GM21737 (cell line): Measurements from ENCODE around the gene TMEM150C.

ENCODE experiments used
- ATAC-seq: cut with Tn5 transposase; IDR thresholded peaks from one replicate; pipeline ENCODE4 v1.9.1; 2021; ENCODE audit warnings: mild to moderate bottlenecking, moderate library complexity; ENCODE audit not compliant: unreplicated experiment

The TMEM150C gene

DNA sequence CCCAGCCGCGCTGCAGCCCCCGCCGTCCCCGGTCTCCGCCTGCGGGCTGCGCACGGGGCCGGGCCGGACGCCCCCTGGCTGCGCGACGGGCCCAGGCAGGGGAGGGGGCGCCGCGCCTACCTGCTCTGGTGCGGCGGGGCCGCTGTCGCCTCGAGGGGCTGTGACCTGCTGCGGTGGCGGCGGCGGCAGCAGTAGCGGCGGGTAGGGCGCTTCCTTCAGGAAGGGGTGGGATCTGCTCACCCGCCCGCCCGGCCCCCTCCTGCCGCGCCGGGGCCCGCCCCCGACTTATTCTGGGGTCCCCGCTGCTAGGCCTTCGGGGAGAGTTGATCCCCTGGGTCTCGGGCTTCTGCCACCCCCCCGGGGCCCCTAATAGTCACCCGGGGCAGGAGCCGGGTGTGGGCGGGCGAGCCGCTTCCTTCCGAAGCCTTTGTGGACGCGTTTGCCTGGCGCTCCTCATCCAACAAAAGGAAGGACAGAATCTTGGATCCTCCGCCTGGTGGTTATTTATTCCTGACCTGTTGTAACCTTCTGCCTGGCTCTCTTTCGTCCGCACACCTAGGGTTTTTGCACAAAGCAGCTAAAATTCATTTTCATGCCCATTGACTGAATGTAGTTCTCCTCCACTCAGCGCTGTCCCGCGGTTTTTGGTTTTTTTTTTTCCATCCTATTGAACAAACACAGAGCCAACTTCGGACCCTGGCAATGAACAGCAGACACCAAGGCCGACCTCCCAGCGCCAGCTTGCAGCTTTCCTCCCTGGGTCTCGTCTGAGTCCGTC lies at the start of gene TMEM150C:
TMEM150C (minus strand) TSS at position 203 of the 778 bp plus-strand sequence. CDS start 57,331 bp downstream, outside the sequence.
- no peak for ATAC-seq

DNA sequence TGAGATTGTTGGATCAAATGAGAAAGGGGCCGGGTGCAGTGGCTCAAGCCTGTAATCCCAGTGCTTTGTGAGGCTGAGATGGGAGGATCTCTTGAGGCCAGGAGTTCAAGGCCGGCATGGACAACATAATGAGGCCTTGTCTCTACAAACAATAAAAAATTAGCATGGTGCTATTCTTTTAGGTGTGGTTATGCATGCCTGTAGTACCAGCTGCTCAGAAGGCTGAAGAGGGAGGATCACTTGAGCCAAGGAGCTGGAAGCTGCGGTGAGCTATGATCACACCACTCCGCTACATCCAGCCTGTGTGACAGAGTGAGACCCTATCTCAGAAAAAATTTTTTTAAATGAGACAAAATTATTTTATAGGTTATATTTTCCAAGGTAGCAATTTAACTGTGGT lies 49.7 kb upstream of the TMEM150C start:
- no peak for ATAC-seq

DNA sequence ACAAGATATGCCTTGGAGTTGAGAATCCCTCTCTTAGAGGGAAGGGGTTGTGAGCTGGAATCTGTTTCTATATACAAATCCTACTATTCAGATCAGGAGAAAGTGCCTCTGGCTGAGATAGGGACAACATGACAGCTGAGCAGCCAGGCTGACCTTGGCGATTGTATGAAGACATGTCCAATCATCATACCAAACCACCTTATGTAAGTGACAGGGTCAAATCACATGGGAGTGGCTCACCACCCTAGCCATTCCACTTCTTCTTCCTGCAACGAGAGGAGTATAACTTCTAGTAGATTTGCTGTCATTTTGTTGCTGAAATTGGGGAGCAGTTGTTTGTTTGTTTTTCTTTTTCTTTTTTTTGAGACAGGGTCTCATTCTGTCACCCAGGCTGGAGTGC lies 48.3 kb upstream of the TMEM150C start:
- no peak for ATAC-seq

DNA sequence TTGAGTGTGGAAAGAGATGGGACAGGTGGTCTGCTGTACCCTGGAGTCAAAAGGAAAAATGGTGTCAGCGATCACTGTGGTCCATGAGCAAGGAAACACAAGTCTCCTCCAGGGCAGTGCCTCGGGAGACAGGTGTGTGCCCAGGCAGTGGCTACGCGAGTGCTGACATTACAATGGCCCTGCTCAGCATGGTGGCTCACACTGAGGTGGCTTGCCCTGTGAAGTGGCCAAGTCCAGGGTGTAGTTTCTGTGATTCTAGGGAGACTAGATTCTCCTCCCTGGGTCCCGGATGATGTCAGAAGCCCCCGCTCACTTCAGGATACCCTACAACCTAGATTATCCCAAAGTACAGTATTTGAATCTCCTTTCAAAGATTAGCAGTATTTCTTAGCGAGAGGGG lies 44.8 kb upstream of the TMEM150C start:
- no peak for ATAC-seq

DNA sequence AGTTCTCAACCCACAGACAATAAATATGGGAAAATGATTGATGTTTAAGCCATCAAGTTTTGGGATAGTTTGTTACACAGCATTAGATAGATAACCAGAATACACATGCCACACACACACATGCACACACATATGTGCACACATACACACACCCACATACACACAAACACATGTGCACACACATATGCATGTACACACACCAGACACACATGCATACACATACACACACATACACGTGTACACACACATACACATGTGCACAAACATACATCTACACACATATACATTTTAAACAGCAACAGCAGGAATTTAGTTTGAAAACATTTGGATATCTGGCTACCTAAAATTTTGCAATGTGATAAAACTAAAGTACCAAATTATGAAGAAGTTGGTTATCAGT lies 42.7 kb upstream of the TMEM150C start:
- no peak for ATAC-seq

DNA sequence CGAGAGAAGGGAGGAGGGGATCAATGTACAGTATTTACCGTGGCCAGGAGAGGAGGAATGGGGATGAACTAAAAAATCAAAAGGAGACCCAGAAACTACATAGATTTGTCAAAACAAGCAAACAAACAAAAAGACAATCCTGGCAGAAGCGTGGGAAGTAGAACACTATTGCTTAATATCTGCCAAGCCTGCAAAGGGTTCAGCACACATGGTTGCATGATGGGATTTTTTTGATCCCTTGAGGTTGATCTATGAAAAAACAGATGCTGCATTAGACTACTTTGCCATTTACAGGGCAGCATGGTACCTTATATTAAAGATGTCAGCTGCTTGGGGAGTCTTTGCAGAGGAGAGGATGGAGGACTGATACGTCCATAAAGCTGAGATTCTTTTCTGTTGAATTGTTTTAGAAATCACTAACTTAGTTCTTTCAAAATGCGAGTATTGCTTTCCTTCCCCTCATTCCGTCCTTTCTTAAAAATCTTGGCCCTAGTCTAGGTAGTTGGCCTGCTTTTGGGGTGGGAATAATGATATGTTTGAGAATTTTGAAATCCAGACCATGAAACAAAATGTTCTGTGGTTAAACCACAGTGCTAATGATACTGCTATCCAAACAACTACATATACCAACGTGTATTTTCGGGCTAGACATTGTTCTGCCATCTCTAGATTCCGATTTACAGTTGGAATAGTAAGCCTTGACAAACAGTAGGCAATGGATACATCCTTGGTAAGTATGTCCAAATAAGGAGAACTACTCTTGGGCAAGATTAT lies 39.6 kb upstream of the TMEM150C start:
- no peak for ATAC-seq

DNA sequence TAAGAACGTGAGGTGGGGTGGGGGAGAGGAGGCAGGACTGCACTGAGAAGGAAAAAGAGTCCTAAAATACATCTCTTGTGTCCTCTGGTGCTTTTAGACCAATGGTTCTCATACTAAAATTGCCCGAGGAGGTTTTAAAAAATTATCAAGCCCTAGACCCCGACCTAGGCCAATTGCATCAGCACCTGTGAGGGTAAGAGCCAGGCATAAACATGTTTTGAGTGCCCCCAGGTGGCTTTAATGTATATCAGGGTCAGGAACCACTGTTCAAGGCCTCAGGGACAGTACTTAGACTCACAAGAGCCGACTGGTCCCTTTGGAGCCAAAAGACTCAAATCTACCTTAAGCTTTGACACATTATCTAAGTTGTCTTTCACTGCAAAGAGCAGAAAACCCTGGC lies 37.5 kb upstream of the TMEM150C start:
- no peak for ATAC-seq

DNA sequence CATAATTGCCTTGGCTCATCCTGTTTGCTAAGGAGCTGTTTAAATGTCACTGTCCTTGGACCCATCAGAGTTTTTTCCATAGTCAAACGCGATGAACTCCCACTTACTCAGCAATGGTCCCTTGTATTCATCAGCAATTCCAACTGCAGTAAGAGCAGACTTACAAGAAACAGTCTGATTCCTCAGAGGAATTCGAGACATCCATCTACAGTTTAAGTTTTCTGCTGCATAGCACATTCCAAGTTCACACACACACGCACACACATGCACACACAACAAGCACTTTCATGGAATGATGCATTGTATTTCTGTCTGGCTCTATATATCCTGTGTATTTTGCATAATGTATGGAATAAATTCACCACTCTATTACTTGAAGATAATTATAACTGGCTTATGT lies 32.7 kb upstream of the TMEM150C start:
- ATAC-seq: no peak

DNA sequence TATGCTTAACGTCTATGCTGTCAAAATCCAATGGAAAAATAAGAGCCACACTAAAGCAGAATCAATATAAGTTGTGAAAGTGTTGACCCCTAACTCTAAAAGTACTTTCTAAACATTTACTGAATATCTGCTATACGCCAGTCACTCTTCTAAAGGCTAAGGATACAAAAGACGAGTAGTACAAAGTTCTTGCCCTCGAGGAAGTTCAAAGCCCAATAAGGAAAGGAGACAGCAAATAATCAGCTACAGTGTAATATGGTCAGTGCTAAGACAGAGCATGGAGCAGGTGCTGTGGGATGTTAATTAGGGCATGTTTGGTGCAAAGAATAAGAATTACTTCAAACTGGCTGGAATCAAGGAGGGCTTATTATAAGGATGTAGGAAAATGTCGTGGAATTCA lies 31.6 kb upstream of the TMEM150C start:
- no peak for ATAC-seq

DNA sequence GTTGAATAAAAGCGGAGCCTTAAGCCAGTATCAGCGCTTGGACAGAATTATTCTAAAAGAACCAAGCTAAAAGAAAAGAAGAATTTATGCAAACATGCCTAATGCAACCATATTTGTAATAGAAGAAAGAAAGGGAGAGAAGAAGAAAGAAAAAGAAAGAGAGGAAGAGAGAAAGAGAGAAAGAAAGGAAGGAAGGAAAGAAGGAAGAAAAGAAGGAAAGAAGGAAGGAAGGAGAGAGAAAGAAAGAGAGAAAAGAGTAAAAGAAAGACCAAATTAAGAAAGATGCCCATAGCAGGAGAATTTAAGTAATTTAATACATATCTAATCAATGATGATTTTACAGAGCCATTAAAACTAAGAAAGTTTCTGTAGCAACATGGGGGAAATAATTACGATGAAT lies 30.9 kb upstream of the TMEM150C start:
- no peak for ATAC-seq

DNA sequence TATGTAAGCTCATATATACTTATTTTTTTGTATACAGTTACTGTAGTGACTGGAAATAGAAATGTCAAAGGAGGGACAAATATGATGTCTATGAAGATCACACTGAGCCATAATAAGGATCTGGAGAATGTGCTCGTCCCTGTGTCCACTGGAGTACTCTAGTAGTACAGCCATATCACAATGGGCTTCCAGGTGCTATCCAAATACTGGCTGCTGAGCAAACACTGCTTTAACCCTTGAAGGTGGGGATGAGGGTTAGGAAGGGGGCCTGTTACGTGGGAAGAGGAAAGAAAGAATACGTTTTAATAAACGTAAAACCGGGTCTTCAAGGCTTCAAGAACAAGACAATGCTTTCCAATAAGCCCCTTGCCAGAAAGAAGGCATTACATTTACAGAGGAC lies 29.8 kb upstream of the TMEM150C start:
- ATAC-seq: no peak

DNA sequence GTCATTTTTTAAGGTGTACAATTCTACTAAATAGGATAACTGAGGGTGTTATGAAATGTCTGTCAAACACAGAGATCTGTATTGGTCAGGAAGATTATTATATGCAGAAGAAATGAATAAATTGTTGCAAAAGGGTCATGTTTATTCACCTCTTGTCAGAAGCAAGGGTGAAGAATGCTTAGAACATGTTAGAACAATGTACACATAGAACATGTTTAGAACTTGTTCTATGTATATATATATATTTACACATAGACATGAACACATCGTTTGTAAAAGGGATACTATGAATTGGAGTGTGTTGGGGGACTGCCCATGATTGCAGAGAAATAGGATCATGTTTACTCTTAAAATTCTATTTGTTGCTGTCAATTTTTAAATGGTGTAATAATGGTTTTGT lies 28.0 kb upstream of the TMEM150C start:
- no peak for ATAC-seq

DNA sequence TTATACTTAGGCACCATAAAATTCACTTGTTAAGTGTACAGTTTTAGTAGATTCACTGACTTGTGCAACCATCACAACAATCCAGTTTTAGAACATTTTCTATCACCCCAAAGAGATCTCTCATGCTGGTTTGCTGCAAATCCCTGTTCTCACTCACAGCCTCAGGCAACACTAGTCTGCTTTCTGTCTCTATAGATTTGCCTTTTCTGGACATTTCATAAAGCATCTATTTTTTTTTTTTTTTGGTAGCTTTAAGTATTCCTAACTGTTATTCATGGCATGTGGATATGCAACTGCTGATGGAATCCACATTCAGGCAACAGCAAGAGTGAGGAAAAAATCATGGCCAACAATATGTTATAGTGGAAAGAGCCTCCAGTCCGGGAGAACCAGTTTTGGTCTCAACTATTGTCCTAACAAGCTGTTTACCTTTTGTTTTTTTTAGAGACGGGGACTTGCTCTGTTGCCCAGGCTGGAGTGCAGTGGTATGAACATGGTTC lies 27.0 kb upstream of the TMEM150C start:
- ATAC-seq: no peak

DNA sequence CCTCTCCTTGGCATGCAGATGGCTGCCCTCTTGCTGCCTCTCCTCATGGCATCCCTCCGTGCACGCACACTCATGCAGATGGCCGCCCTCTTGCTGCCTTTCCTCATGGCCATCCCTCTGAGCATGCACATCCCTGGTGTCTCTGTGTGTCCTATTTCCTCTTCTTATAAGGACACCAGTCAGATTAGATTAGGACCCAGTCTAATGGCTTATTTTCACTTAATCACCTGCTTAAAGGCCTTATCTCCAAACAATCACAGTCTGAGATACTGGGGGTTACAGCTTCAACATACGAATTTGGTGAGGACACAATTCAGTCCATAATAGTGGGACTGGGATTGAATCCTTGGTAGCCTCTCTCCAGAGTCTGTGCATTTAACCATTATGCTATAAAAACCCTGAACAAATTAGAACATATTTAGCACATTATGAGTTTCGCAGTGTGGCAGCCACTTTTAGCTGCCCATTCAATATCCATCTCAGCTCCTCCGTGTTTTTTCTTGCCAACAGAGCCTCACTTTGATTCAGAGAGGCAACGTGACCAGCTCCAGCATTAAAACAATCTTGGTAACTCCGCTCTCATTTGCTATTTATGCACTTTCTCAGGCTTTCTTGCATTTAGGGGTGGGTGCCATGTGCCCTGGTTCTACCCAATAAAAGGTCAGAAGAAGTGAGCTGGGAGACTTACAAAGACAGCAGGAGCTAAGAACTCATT lies 26.2 kb upstream of the TMEM150C start:
- no peak for ATAC-seq

DNA sequence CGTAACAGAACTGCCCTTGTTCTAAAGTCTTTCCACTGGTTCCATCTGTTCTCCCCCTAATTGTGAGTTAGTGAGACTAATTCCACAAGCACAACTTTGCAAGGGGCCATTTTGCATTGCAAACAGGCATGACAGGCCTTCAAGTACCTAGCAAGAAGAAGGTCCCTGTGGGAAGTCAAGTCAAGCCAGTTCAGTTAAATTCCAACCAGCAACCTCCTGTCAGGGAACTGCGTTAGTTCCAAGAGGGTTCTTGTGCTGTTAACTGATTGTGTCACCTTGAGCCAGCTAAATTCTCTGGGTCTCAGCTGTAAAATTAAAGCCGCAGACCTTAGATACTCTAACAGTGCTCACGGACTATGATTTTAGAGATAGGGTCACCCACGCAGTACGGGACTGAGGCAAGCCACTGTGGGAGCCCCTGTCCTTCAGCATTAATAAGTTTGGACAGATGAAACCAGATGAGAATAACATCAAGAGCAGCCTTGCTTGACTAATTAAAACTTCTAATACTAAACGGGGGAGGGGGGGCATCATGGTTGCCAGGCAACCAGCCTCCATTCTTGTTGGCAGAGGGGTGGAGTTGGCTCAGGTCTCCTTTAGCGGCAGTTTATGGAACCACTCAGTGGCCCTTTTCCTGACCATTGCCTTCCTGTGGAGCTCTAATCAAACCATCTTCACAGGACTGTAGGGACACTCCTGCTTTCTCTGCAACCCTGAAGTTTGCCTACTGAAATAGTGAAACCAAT lies 24.1 kb upstream of the TMEM150C start:
- ATAC-seq: no peak

DNA sequence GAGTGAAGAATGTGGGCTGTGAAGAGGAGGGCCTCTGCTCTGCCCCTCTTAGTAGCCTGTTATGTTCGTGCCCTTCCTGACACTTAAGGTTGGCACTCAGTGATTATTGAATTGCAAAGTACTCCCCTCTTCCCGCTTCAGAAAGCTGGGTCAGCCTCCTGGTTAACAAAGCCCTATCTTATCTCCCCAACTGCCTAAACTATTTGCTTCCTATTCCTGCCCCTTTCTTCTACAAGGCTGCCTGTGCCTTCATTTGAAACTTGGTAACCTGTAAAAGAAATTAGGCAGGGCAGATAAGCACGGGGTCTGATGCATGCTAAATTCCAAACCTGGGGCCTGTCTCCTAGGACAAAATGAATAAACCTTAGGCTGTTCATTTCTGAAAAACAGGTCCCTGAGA lies 23.1 kb upstream of the TMEM150C start:
- ATAC-seq: no peak

DNA sequence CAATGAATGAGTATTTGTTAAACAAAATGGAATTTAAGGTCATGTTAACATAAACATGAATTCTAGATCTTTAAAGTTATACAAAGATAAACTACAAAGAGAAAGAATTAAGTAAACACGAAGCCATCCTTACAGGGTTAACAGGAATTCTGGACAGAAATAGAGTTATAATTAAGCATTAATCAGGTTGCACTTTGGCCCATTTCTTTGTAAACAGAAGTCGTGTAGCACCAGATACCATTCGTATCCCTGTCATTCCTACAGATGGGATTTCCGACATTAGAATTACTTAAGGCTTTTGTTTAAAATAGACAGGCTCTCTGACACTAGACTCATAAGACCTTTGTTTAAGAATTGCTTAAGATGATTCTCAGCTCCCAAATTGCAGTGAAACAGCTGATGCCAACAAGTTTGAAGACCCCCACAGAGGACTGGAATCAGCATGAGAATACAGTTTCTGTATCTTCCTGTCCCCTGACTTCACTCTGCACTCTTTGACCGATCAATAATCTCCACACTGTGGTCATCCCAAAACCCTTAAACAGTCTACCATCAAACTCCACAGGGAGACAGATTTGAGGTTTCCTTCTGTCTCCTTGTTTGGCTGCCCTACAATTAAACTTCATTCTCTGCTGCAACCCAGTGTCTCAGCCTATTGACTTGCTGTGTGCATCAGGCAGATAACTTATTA lies 22.3 kb upstream of the TMEM150C start:
- no peak for ATAC-seq

DNA sequence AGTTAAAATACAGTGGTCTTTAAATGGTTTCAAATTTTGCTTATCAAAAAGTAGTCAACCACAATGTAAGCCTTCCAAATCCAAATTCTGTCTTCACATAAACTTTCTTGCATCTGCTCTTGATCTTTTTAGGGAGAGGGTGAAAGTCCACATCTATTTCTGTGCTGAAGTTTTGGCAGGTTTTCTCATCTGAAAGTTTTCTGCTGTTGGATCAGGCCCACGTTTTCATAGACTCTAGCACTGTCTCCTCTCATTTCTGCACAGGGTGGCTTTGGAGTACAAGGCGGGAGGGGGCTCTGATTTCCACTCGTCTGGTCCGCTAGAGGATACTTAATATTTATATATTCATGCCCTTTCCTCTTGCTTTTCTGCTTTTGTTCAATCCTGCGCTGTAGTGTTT lies 18.1 kb upstream of the TMEM150C start:
- no peak for ATAC-seq

DNA sequence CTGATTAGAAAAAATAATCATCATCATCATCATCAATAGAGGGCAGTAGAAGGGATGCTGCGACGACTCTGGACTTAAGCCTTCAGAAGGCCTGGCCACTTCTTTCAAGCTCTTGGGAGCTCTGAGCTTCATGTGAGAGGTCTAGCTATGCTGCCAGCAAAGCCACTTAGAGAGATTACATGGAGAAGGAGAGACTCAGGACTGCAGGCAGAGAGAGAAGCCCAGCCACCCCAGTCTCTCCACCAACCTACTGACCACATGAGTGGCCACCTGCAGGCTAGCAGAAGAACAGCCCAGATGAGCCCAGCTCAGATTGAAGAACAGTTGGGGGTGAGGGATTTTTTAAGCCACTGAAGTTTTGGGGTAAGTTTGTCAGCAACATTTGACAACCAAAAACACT lies 17.1 kb upstream of the TMEM150C start:
- no peak for ATAC-seq

DNA sequence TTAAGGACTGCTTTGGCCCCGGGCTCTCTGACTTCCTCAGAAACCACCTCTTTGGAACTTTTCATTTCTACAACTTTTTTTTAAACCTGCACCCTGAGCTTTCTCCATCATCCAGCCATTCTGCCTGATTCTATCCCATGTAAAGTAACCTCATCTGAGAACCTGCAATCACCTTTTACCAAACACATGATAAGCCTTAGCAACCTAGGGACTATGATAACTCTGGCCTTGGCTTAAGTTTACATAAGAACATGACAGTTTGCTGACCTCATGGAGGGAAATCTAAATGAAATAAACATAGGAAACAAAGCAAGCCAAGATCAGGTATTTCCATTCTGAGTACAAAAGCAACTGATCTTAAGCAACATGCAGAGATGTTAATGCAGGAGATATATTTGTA lies 15.7 kb upstream of the TMEM150C start:
- ATAC-seq: no peak
